ENCODE measurements around the gene S100A7A. TPM values are rescaled to one million over a fixed set of nuclear protein-coding genes. Genes with fewer than 3 reads are reported as not detected.

S100A7A gene
- total and polyA plus RNA-seq, 10 of the 15 experiments (the other 5 are each of a cell fraction or from before 2014, with no cell fraction given): not detected

DNA sequence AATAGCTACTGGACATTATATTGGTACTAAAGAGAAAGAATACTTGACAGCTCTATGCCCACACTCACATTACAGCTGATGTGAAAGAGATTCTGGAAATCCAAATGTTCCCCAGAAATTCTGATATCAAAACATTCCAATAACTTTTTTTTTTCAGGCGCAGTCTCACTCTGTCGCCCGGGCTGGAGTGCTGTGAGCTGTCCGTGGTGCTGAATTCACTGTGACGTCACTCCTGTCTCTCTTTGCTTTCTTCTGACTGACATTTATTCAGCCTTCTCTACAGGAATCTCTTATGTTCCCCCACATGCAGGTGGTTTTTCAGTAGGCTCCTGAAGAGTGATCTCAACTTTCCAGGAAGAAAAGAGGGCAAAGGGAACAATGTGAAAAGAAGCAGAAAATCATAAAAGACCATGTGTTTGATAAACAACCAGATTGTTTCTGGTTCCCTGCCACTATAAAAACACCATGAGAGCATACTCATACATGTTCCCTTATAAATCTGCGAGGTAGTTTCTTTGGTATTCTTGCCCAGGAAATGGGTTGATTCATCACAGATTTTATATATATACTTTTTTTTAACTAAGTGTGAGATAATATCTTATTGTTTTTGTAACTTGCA lies 6.2 kb downstream of the S100A7A start:
- no TSS peak for BruUV-seq (replicated peaks)
- Histone ChIP-seq H3K4me3 (no peak overlapping the region), H3K9me3 (replicated peaks; ENCODE audit: control insufficient read depth, insufficient read depth, low read length) (no peaks in the 10 kb centered on the region), H3K4me1 (ENCODE audit: control insufficient read depth, insufficient read depth, low read length) (no peaks in the 10 kb centered on the region), H2AFZ (ENCODE audit: control insufficient read depth, low read depth, low read length) (no peak overlapping the region), H3K36me3 (ENCODE audit: control insufficient read depth in 2 of 2, insufficient read depth in 2 of 2, low read length in 1 of 2) (no peaks in the 10 kb centered on the region), H4K20me1 (ENCODE audit: control insufficient read depth, insufficient read depth) (no peaks in the 10 kb centered on the region), H3K4me2 (ENCODE audit: control insufficient read depth, insufficient read depth) (no peak overlapping the region), H3K27me3 (replicated peaks in 1 of 2; ENCODE audit: control insufficient read depth in 2 of 2, insufficient read depth in 2 of 2, low read length in 1 of 2) (no peaks in the 10 kb centered on the region), H3K79me2 (ENCODE audit: control insufficient read depth, insufficient read depth, low read length) (no peaks in the 10 kb centered on the region), H3K9ac (ENCODE audit: control insufficient read depth, insufficient read depth, low read length) (no peak overlapping the region), H3K27ac (ENCODE audit: control insufficient read depth, insufficient read depth) (no peak overlapping the region)
- no peak for DNase-seq (ENCODE audit: low read depth, low spot score)
- peak; percentile 50; the same call in 2 of the 3 replicates for ATAC-seq
- SMC1A ChIA-PET (ENCODE audit: uncharacterized antibody, unreplicated experiment): no interaction called here
- intact Hi-C loops (cut with micrococcal nuclease; ENCODE audit: unreplicated experiment) (no loop called here), in situ Hi-C loops (cut with MboI) (no loop called here)
- FAIRE-seq: peak; percentile 84
- POLR2A ChIA-PET: interaction anchor here (0.6 kb wide), 1 partner anchor 86 kb away, joined by 5 read pairs; no protein-coding TSS in a partner anchor
- RAD21 ChIA-PET (ENCODE audit: unreplicated experiment): no interaction called here
- 9% methylated on average over 6 of the region's 6 CpGs for WGBS (ENCODE audit: insufficient coverage, insufficient replicate concordance, low lambda C conversion rate, missing lambda C conversion rate)
- CTCF ChIA-PET: interaction anchor here (0.7 to 1.5 kb wide), 4 partner anchors 16 to 73 kb away, joined by 3 to 8 read pairs (median 4); partner anchors contain the start of gene S100A9
- TF ChIP-seq TBL1XR1 (IDR thresholded peaks at IDR 0.05; ENCODE audit: low read depth, low read length): no peak
- TF ChIP-seq POLR2A (IDR thresholded peaks at IDR 0.05; ENCODE audit: low read depth, low read length): no peak
- TF ChIP-seq RFX5 (IDR thresholded peaks at IDR 0.05; ENCODE audit: low read depth, low read length): 0 out of 2 replicates have a peak, but pooled peaks have one; percentile 39
- no peak for TF ChIP-seq ZNF207 (IDR thresholded peaks at IDR 0.05; ENCODE audit: borderline replicate concordance)
- TF ChIP-seq STAT1 (conservative IDR thresholded peaks at IDR 0.05): 0 out of 2 replicates have a peak, but pooled peaks have one; percentile 36
- TF ChIP-seq, protein P1, sequence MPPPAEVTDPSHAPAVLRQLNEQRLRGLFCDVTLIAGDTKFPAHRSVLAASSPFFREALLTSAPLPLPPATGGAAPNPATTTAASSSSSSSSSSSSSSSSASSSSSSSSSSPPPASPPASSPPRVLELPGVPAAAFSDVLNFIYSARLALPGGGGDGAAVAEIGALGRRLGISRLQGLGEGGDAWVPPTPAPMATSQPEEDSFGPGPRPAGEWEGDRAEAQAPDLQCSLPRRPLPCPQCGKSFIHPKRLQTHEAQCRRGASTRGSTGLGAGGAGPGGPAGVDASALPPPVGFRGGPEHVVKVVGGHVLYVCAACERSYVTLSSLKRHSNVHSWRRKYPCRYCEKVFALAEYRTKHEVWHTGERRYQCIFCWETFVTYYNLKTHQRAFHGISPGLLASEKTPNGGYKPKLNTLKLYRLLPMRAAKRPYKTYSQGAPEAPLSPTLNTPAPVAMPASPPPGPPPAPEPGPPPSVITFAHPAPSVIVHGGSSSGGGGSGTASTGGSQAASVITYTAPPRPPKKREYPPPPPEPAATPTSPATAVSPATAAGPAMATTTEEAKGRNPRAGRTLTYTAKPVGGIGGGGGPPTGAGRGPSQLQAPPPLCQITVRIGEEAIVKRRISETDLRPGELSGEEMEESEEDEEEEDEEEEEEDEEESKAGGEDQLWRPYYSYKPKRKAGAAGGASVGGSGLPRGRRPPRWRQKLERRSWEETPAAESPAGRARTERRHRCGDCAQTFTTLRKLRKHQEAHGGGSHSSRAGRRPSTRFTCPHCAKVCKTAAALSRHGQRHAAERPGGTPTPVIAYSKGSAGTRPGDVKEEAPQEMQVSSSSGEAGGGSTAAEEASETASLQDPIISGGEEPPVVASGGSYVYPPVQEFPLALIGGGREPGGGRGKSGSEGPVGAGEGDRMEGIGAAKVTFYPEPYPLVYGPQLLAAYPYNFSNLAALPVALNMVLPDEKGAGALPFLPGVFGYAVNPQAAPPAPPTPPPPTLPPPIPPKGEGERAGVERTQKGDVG (CRISPR knock-in tag; IDR thresholded peaks at IDR 0.05): no peak
- no peak for TF ChIP-seq JUNB (IDR thresholded peaks at IDR 0.05)
- TF ChIP-seq, protein P2, sequence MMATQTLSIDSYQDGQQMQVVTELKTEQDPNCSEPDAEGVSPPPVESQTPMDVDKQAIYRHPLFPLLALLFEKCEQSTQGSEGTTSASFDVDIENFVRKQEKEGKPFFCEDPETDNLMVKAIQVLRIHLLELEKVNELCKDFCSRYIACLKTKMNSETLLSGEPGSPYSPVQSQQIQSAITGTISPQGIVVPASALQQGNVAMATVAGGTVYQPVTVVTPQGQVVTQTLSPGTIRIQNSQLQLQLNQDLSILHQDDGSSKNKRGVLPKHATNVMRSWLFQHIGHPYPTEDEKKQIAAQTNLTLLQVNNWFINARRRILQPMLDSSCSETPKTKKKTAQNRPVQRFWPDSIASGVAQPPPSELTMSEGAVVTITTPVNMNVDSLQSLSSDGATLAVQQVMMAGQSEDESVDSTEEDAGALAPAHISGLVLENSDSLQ (IDR thresholded peaks at IDR 0.05): peak; percentile 31; the same call in 1 of the 2 replicates
- no peak for TF ChIP-seq GABPA (IDR thresholded peaks at IDR 0.05; ENCODE audit: low read depth)
- TF ChIP-seq SMAD5 (IDR thresholded peaks at IDR 0.05; ENCODE audit: low read depth): no peak
- TF ChIP-seq, protein P3, sequence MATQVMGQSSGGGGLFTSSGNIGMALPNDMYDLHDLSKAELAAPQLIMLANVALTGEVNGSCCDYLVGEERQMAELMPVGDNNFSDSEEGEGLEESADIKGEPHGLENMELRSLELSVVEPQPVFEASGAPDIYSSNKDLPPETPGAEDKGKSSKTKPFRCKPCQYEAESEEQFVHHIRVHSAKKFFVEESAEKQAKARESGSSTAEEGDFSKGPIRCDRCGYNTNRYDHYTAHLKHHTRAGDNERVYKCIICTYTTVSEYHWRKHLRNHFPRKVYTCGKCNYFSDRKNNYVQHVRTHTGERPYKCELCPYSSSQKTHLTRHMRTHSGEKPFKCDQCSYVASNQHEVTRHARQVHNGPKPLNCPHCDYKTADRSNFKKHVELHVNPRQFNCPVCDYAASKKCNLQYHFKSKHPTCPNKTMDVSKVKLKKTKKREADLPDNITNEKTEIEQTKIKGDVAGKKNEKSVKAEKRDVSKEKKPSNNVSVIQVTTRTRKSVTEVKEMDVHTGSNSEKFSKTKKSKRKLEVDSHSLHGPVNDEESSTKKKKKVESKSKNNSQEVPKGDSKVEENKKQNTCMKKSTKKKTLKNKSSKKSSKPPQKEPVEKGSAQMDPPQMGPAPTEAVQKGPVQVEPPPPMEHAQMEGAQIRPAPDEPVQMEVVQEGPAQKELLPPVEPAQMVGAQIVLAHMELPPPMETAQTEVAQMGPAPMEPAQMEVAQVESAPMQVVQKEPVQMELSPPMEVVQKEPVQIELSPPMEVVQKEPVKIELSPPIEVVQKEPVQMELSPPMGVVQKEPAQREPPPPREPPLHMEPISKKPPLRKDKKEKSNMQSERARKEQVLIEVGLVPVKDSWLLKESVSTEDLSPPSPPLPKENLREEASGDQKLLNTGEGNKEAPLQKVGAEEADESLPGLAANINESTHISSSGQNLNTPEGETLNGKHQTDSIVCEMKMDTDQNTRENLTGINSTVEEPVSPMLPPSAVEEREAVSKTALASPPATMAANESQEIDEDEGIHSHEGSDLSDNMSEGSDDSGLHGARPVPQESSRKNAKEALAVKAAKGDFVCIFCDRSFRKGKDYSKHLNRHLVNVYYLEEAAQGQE (IDR thresholded peaks at IDR 0.05; ENCODE audit: low read depth, low read length): peak; percentile 99
- TF ChIP-seq EZH2 (IDR thresholded peaks at IDR 0.05; ENCODE audit: borderline replicate concordance, control insufficient read depth, low read depth, low read length): no peak
- TF ChIP-seq RCOR1 (conservative IDR thresholded peaks at IDR 0.05; ENCODE audit: low read depth, low read length): peak; percentile 81; the same call in 1 of the 2 replicates
- peak; percentile 97 for TF ChIP-seq CREM (IDR thresholded peaks at IDR 0.05; ENCODE audit: low read depth)
- TF ChIP-seq ATF7 (IDR thresholded peaks at IDR 0.05; ENCODE audit: low read depth): peak; percentile 94
- TF ChIP-seq, protein P4, sequence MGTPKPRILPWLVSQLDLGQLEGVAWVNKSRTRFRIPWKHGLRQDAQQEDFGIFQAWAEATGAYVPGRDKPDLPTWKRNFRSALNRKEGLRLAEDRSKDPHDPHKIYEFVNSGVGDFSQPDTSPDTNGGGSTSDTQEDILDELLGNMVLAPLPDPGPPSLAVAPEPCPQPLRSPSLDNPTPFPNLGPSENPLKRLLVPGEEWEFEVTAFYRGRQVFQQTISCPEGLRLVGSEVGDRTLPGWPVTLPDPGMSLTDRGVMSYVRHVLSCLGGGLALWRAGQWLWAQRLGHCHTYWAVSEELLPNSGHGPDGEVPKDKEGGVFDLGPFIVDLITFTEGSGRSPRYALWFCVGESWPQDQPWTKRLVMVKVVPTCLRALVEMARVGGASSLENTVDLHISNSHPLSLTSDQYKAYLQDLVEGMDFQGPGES (IDR thresholded peaks at IDR 0.05): no peak
- no peak for TF ChIP-seq CHD1 (IDR thresholded peaks at IDR 0.05; ENCODE audit: low read depth, low read length)

All from GM12878 (cell line).